ENCODE results near the gene NLN. TPM values are rescaled to one million over a fixed set of nuclear protein-coding genes. Genes with fewer than 3 reads are reported as not detected.
"Not testable (repeated sequence)": the region's sequence is repeated elsewhere in the genome, so short reads cannot be mapped to it uniquely, and the experiment has no call there.

Gene NLN
- total RNA-seq, 4 donors from 2014 or later, result 8.7 to 17.5 (median 13.1) TPM

DNA sequence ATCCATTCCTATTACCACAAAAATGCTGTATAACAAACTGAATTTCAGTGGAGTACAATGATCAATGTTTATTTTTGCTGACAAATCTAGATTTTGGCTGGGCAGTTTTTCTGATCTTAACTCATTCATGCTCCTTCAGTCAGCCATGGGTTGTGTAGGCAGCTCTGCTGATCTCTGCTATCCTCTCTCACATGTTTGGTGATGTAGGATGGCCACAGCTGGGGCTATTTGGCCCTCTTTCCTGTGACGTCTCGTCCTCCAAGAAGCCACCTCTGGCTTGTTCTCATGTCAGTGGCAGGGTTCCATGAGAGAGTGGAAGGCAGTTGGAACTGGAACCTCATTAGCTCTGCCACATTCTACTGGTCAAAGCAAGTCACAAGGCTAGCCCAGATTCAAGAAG is 8.9 kb downstream of the NLN start:
- no peaks in the 10 kb centered on the region for H3K9me3 ChIP-seq
- no peak for DNase-seq
- H3K27me3 ChIP-seq, result no peaks in the 10 kb centered on the region
- no peak overlapping the region for H3K27ac ChIP-seq
- H3K4me1 ChIP-seq, result peaks cover 4 to 13% of the 10 kb centered on the region in 2 donors
- WGBS, 2 donors, result 86 to 89% methylated on average over 2 of the region's 2 CpGs
- intact Hi-C loops (cut with DNase I), result no loop called here
- no peak overlapping the region for H3K4me3 ChIP-seq (replicated peaks in 1 of 3)
- TF ChIP-seq, protein P1, sequence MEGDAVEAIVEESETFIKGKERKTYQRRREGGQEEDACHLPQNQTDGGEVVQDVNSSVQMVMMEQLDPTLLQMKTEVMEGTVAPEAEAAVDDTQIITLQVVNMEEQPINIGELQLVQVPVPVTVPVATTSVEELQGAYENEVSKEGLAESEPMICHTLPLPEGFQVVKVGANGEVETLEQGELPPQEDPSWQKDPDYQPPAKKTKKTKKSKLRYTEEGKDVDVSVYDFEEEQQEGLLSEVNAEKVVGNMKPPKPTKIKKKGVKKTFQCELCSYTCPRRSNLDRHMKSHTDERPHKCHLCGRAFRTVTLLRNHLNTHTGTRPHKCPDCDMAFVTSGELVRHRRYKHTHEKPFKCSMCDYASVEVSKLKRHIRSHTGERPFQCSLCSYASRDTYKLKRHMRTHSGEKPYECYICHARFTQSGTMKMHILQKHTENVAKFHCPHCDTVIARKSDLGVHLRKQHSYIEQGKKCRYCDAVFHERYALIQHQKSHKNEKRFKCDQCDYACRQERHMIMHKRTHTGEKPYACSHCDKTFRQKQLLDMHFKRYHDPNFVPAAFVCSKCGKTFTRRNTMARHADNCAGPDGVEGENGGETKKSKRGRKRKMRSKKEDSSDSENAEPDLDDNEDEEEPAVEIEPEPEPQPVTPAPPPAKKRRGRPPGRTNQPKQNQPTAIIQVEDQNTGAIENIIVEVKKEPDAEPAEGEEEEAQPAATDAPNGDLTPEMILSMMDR (IDR thresholded peaks at IDR 0.05), result no peak
- TF ChIP-seq POLR2A (IDR thresholded peaks at IDR 0.05), result no peak
- no peaks in the 10 kb centered on the region for H3K36me3 ChIP-seq

DNA sequence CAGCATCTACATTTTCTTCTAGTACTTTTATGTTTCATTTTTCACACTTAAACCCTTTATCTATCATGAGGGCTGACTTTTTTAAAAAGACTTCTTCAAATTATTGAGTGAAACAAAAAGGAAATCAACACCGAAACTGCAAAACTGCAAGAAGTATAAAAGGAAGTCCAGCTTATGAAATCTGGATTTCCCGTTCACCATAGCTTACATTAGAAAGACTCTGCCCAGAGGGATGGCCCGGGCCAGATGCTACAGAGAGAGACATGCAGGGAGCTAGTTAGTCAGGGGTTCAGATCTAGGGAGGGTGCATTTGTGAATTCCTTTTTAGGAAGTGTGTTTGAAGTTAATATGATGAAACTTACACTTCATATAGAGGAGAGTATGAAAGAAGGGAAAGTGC is 10.0 kb downstream of the NLN start:
- intact Hi-C loops (cut with DNase I); H3K4me3 ChIP-seq (replicated peaks in 1 of 3); H3K9me3 ChIP-seq; DNase-seq; H3K4me1 ChIP-seq; H3K36me3 ChIP-seq; H3K27me3 ChIP-seq; H3K27ac ChIP-seq: not testable (repeated sequence)
- WGBS, 2 donors, result 86 to 87% methylated on average over 3 of the region's 3 CpGs

DNA sequence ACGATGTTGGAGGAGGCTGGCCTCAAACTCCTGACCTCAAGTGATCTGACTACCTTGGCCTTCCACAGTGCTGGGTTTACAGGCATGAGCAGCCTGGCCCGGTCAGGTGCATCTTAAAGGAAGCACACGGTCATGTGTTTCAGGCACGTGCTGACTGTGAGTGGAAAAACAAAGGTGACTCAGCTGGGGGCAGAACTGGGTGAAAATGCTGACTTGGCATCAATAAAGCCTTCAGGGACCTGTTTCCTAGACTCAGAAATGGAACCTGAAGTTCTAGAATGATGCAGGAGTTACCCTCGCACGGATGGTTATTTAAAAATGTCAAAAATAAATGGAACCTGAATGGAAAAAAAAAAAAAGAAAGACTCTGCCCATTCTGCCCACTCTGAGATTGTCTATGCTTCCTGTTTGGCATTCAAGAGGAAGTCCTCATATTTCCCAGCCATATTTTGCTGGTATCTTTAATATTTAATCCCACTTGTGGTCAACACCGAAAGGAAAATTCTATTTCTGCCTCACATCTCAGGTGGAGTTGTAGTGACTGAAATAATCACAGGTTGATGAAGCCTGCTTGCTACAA is 12.3 kb downstream of the NLN start:
- H3K4me3 ChIP-seq (replicated peaks in 1 of 3); DNase-seq; H3K4me1 ChIP-seq; H3K27ac ChIP-seq; H3K27me3 ChIP-seq; H3K36me3 ChIP-seq; H3K9me3 ChIP-seq; intact Hi-C loops (cut with DNase I): not testable (repeated sequence)
- WGBS, 2 donors, result 56% methylated on average over 6 of the region's 7 CpGs

DNA sequence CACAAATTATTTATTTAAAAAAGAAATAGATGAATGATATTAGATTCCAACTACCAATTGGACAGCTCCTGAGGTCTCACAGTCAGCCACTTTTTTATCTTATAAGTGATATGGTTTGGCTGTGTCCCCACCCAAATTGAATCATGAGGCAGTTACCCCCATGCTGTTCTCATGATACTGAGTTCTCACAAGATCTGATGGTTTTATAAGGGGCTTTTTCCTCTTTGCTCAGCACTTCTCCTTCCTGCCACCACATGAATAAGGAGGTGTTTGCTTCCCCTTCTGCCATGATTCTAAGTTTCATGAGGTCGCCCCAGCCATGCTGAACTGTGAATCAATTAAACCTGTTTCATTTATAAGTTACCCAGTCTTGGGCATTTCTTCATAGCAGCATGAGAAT is 12.9 kb downstream of the NLN start:
- no peak for DNase-seq
- TF ChIP-seq, protein P1 (IDR thresholded peaks at IDR 0.05), result no peak
- no peak for TF ChIP-seq POLR2A (IDR thresholded peaks at IDR 0.05)
- Histone ChIP-seq H3K9me3 (no peaks in the 10 kb centered on the region), H3K27me3 (no peaks in the 10 kb centered on the region), H3K36me3 (no peaks in the 10 kb centered on the region), H3K4me1 (no peaks in the 10 kb centered on the region), H3K4me3 (replicated peaks in 1 of 3) (no peak overlapping the region), H3K27ac (no peak overlapping the region)
- intact Hi-C loops (cut with DNase I), result no loop called here
- 92 to 100% methylated on average over 1 of the region's 1 CpG for WGBS, 2 donors

DNA sequence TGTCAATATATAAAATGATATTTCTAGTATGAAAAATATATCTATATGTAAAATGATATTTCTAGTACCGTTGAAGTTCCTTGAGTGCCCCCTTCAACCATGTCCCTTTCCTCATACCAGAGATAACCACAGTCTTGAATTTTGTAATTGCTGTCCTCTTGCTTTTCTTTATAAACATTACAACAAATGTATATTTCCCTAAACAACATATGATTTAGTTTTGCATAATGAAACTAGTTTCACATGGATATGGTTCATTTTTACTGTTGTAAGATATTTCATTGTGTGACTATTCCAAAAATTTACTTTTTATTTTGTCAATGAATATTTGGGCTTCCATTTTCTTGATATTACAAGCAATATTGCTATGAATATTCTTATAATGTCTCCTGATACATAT is 14.0 kb downstream of the NLN start:
- Histone ChIP-seq H3K27ac (no peak overlapping the region), H3K36me3 (no peaks in the 10 kb centered on the region), H3K4me1 (no peaks in the 10 kb centered on the region), H3K27me3 (no peaks in the 10 kb centered on the region), H3K4me3 (replicated peaks in 1 of 3) (no peak overlapping the region), H3K9me3 (no peaks in the 10 kb centered on the region)
- intact Hi-C loops (cut with DNase I), result no loop called here
- WGBS, 2 donors, result 88 to 91% methylated on average over 1 of the region's 1 CpG
- no peak for TF ChIP-seq POLR2A (IDR thresholded peaks at IDR 0.05)
- TF ChIP-seq, protein P1 (IDR thresholded peaks at IDR 0.05), result no peak
- DNase-seq, result no peak

DNA sequence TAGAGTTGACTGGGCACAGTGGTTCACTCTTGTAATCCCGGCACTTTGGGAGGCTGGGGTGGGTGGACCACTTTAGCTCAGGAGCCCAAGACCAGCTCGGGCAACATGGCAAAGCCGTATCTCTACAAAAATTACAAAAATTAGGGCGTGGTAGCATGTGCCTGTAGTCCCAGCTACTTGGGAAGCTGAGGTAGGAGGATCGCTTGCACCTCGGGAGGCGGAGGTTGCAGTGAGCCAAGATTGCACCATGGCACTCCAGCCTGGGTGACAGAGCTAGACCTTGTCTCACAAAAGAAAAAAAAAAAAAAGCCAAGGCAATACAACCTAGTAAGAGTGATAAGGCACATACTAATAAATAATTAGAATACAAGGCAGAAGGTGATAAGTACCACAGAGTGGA is 15.8 kb downstream of the NLN start:
- Histone ChIP-seq H3K4me3 (replicated peaks in 1 of 3) (no peak overlapping the region), H3K27me3 (no peaks in the 10 kb centered on the region), H3K27ac (no peak overlapping the region), H3K4me1 (no peaks in the 10 kb centered on the region), H3K9me3 (no peaks in the 10 kb centered on the region), H3K36me3 (no peaks in the 10 kb centered on the region)
- intact Hi-C loops (cut with DNase I), result no loop called here
- no peak for DNase-seq
- TF ChIP-seq, protein P1 (IDR thresholded peaks at IDR 0.05), result no peak
- no peak for TF ChIP-seq POLR2A (IDR thresholded peaks at IDR 0.05)
- 90 to 91% methylated on average over 7 of the region's 7 CpGs for WGBS, 2 donors

Measured in thyroid gland (tissue), 4 donors.